ENCODE results near the gene LMX1B.

Gene LMX1B

GRCh38 chr9:126604059-126605055 lies 9.4 kb upstream of the LMX1B start:
- DNase-seq (ENCODE audit: low read depth in 2 of 2), result no peak

GRCh38 chr9:126605792-126606482 lies 7.8 kb upstream of the LMX1B start:
- DNase-seq (ENCODE audit: low read depth in 2 of 2), result no peak

- DNase-seq (ENCODE audit: low read depth in 2 of 2), result no peak
Measured at GRCh38 chr9:126606483-126606870, 7.3 kb upstream of the LMX1B start.

GRCh38 chr9:126607086-126607485 lies 6.6 kb upstream of the LMX1B start:
- DNase-seq (ENCODE audit: low read depth in 2 of 2), result no peak

GRCh38 chr9:126607731-126608130 lies 6.0 kb upstream of the LMX1B start:
- no peak for DNase-seq (ENCODE audit: low read depth in 2 of 2)

- DNase-seq (ENCODE audit: low read depth in 2 of 2), result no peak
Measured at GRCh38 chr9:126608551-126608950, 5.2 kb upstream of the LMX1B start.

GRCh38 chr9:126609191-126609590 lies 4.5 kb upstream of the LMX1B start:
- DNase-seq (ENCODE audit: low read depth in 2 of 2), result no peak

GRCh38 chr9:126609711-126610388 lies 3.9 kb upstream of the LMX1B start:
- DNase-seq (ENCODE audit: low read depth in 2 of 2), result no peak

GRCh38 chr9:126611193-126611591 lies 2.5 kb upstream of the LMX1B start:
- no peak for DNase-seq (ENCODE audit: low read depth in 2 of 2)

GRCh38 chr9:126611592-126612325 lies 2.0 kb upstream of the LMX1B start:
- peak; percentile 61 to 69 for DNase-seq (ENCODE audit: low read depth in 2 of 2)

- no peak for DNase-seq (ENCODE audit: low read depth in 2 of 2)
Measured at GRCh38 chr9:126612326-126612812, 1.4 kb upstream of the LMX1B start.

GRCh38 chr9:126612813-126613641 lies 701 bp upstream of the LMX1B start:
- DNase-seq (ENCODE audit: low read depth in 2 of 2), result no peak

GRCh38 chr9:126614088-126614454 lies 343 bp downstream of the LMX1B start:
- DNase-seq (ENCODE audit: low read depth in 2 of 2), result no peak

GRCh38 chr9:126614455-126615244 lies 922 bp downstream of the LMX1B start:
- DNase-seq (ENCODE audit: low read depth in 2 of 2), result no peak

GRCh38 chr9:126615245-126615790 lies 1.6 kb downstream of the LMX1B start:
- no peak for DNase-seq (ENCODE audit: low read depth in 2 of 2)

- DNase-seq (ENCODE audit: low read depth in 2 of 2), result no peak
Measured at GRCh38 chr9:126615791-126616447, 2.2 kb downstream of the LMX1B start.

- DNase-seq (ENCODE audit: low read depth in 2 of 2), result no peak
Measured at GRCh38 chr9:126616521-126616976, 2.8 kb downstream of the LMX1B start.

GRCh38 chr9:126617003-126617822 lies 3.5 kb downstream of the LMX1B start:
- no peak for DNase-seq (ENCODE audit: low read depth in 2 of 2)

All from stimulated activated CD4-positive, alpha-beta T cell treated with anti-CD3 and anti-CD28 coated beads, Interleukin-1b, Interleukin-23, amount 100 ng/mL, for 4 hours (primary cell).